Skeletal muscle satellite cell (primary cell): ENCODE data around the gene MIPEP.
A peak's percentile ranks its signal among the peaks of the same experiment; 100 is the strongest.

Source experiments
- H3K27me3 ChIP-seq: 2 replicates; pipeline ENCODE4 v1.7.0; 2013; ENCODE audit warnings: low read length; ENCODE audit not compliant: control insufficient read depth, insufficient read depth
- H3K36me3 ChIP-seq: 2 replicates; pipeline ENCODE4 v1.7.0; 2013; ENCODE audit warnings: mild to moderate bottlenecking, control low read depth, low read length; ENCODE audit not compliant: insufficient read depth
- H3K4me1 ChIP-seq: 2 replicates; pipeline ENCODE4 v1.7.0; 2013; ENCODE audit warnings: low read length; ENCODE audit not compliant: control insufficient read depth, insufficient read depth
- H3K4me2 ChIP-seq: 2 replicates; pipeline ENCODE4 v1.7.0; 2013; ENCODE audit warnings: mild to moderate bottlenecking, low read length
- H3K4me3 ChIP-seq: 2 replicates; pipeline ENCODE4 v1.7.0; 2013; ENCODE audit warnings: low read length
- H3K9ac ChIP-seq: 2 replicates; pipeline ENCODE4 v1.7.0; 2013; ENCODE audit warnings: mild to moderate bottlenecking, low read depth, low read length, moderate library complexity
- H3K9me3 ChIP-seq: replicated peaks from 2 replicates; pipeline ENCODE4 v1.7.0; 2013; ENCODE audit warnings: mild to moderate bottlenecking, control low read depth, low read length

The MIPEP gene

DNA sequence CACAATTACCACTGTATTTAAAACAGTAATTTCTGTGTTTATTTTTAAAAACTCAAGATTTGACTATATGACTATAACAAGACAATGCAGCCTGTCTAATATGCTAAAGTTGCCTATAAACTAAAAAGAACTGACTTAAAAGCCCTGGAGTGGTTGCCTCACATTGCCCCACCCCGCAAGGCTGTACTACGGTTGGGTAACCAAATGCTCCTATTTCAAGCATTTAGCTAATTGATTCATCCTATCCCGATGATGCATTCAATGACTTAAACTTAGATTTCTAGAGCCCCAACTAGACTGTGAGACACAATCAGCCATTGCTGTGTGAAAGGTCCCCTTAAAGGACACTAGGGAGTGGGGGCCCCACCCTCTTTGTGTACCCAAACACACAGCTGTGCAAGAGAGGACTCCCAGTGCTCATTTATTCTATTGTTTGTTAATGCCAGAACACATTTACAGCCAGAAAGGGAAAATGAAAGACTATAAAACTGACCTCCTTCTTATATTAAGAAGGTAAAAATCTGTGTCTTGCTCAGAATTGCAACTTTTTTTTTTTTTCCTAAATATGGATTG lies 66.9 kb downstream of the MIPEP start:
- Histone ChIP-seq H3K4me2 (no peak overlapping the region), H3K4me1 (no peaks in the 10 kb centered on the region), H3K27me3 (no peaks in the 10 kb centered on the region), H3K4me3 (no peak overlapping the region), H3K9me3 (peaks cover 12% of the 10 kb centered on the region), H3K36me3 (peaks cover 35% of the 10 kb centered on the region), H3K9ac (no peak overlapping the region)

DNA sequence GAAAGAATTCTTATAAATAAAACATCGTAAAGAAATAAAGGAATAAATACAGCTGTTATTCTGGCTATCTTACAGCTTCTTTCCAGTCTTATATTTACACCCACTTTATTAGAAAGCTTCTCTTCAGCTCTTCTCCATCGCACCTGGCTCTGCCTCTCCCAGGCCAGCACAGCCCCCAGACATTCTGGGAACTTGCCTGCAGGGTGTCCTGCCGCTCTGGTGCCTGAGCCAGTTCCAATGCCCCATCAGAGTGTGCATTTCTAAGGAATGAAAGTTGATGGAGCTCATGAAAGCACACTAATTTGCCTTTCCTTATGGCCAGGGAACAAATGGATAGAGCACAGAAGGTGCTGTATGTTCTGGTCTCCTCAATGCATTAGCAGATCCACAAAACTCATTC lies 68.7 kb downstream of the MIPEP start:
- Histone ChIP-seq H3K27me3 (no peaks in the 10 kb centered on the region), H3K36me3 (peaks cover 28% of the 10 kb centered on the region), H3K4me3 (no peak overlapping the region), H3K9ac (no peak overlapping the region), H3K4me2 (no peak overlapping the region), H3K9me3 (peaks cover 12% of the 10 kb centered on the region), H3K4me1 (no peaks in the 10 kb centered on the region)

DNA sequence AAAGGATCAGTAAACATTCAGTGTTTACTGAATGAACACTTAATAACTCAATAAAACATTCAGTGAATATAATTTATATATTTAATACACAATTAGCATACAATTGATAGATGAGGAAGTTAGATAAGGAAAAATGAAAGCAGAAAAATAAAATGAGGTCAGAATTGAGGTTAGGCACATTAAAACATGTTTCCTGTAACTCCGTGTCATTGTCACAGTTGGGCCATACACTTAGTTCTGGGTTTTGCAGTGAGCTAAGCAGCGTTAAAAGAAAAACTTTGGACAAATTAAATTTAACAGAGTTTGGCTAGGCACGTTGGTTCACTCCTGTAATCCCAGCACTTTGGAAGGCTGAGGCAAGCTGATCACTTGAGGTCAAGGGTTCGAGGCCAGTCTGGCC lies 71.4 kb downstream of the MIPEP start:
- no peak overlapping the region for H3K4me2 ChIP-seq
- H3K9ac ChIP-seq = no peak overlapping the region
- no peaks in the 10 kb centered on the region for H3K9me3 ChIP-seq
- H3K36me3 ChIP-seq = peaks cover 8% of the 10 kb centered on the region
- no peak overlapping the region for H3K4me3 ChIP-seq
- no peaks in the 10 kb centered on the region for H3K4me1 ChIP-seq
- no peaks in the 10 kb centered on the region for H3K27me3 ChIP-seq

DNA sequence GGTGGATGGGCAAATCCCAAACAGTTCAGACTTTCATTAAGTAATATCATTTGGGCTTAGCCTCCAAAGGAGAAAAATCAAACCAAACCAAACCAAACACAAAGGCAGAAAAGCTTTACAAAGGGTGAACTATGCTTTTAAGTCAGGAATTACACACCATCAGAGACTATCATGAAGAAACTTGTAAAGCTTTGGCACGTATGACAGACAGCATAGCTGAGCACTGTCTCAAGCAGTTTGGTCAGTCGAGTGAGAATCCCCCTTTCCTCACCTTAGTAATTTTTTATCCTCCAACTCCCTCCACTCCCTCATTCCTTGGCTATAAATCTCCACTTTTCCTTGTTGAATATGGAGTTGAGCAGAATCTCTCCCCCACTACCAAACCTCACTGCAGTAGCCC lies 72.1 kb downstream of the MIPEP start:
- Histone ChIP-seq H3K4me3 (no peak overlapping the region), H3K36me3 (peaks cover 4% of the 10 kb centered on the region), H3K27me3 (no peaks in the 10 kb centered on the region), H3K9ac (no peak overlapping the region), H3K9me3 (no peaks in the 10 kb centered on the region), H3K4me2 (no peak overlapping the region), H3K4me1 (no peaks in the 10 kb centered on the region)

DNA sequence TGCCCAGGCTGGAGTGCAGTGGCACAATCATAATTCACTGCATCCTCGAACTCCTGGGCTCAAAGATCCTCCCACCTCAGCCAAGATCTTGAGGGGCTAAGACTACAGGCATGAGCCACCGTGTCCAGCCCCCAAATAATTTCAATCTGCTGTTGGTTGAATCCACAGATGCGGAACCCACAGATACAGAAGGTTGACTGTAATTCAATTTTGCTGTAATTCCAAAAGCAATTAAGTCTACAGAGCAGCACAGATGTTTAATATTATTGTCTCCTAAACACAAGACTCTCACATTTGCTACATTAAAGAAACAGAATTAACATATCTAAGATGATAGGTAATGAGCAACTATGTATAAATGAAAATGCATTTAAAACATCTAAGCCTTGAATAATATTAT lies 75.6 kb downstream of the MIPEP start:
- no peak overlapping the region for H3K9ac ChIP-seq
- no peaks in the 10 kb centered on the region for H3K9me3 ChIP-seq
- no peak overlapping the region for H3K4me3 ChIP-seq
- peaks cover 3% of the 10 kb centered on the region for H3K36me3 ChIP-seq
- no peaks in the 10 kb centered on the region for H3K27me3 ChIP-seq
- H3K4me2 ChIP-seq = no peak overlapping the region
- H3K4me1 ChIP-seq = no peaks in the 10 kb centered on the region

DNA sequence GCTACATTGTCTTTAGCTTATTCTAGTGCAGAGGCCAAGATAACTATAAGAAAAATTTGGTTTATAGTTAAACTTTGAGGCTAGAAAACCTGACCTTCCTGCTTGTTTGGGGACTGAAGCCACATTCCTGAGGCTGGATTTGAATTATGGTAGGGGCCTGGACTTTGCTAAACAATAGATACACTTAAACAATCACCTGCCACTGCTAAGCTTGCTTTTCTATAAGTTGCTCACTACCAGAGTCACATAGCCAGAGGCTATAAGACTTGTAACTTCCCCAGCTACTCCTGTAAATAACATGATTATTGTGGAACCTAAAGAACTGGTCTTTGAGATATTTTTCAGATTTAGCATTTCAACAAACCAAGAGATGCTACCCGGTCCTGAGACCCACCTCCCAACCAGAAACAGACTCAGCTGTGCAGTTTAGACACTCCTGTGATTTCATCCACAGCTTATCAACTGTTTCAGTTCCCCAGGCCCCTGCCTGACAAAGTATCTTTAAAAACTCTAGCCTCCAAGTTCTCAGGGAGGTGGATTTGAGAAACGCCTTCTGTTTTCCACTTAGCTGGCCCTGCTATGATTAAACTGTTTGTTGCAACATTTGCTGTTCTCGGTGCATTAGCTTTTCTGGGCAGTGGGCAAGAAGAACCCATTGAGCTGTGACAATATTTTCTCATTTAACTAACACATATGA lies 77.7 kb downstream of the MIPEP start:
- no peaks in the 10 kb centered on the region for H3K9me3 ChIP-seq
- no peak overlapping the region for H3K9ac ChIP-seq
- H3K27me3 ChIP-seq = no peaks in the 10 kb centered on the region
- H3K4me3 ChIP-seq = no peak overlapping the region
- no peak overlapping the region for H3K4me2 ChIP-seq
- H3K4me1 ChIP-seq = peaks cover 13% of the 10 kb centered on the region
- H3K36me3 ChIP-seq = no peaks in the 10 kb centered on the region

DNA sequence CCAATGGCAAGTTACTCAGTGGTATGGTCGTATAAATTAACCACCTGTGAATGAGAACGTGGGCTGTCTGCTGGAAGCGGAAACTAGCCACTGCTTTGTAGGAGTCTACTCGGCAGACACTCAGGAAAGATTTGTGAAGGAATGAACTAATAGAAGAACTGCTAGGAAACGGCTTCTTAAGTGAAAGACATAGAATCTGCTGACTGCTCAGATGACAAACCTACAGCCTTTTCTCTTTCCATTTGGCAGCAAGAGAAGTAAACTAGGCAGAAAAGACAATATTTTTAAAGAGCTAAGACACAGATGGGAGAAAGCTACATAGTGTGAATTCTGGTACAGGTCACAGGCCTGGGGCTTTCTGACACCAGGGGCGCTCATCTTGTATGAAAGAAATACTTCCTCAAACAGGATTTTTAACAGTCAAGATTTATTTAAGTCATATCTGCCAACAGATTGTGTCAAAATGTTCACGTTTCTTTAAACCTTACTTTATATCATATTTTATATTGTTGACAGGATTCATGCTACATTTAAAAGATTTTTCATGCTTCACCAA lies 78.4 kb downstream of the MIPEP start:
- no peaks in the 10 kb centered on the region for H3K36me3 ChIP-seq
- H3K4me1 ChIP-seq = peaks cover 15% of the 10 kb centered on the region
- H3K4me2 ChIP-seq = no peak overlapping the region
- H3K9ac ChIP-seq = no peak overlapping the region
- H3K27me3 ChIP-seq = no peaks in the 10 kb centered on the region
- H3K4me3 ChIP-seq = no peak overlapping the region
- no peaks in the 10 kb centered on the region for H3K9me3 ChIP-seq

DNA sequence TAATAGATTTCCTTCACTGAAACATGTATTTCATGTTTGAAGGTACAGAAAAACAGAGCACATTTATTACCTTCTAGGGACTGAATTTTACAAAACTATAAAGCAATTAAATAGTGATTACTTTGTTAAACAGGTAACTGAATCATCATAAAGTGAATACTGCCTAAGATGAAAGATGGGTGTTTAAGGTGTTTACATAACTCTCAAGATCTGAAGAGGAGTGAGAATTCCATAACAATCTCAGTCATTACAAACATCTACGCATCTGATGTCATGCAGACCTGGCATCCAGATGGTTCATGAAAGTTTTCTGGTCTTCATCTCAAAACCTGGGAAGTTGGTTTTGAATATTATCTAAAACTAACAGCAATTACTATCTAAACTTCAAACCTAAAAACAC lies 80.4 kb downstream of the MIPEP start:
- H3K9ac ChIP-seq = no peak overlapping the region
- H3K27me3 ChIP-seq = no peaks in the 10 kb centered on the region
- no peaks in the 10 kb centered on the region for H3K9me3 ChIP-seq
- H3K4me3 ChIP-seq = no peak overlapping the region
- H3K4me1 ChIP-seq = peaks cover 15% of the 10 kb centered on the region
- no peaks in the 10 kb centered on the region for H3K36me3 ChIP-seq
- no peak overlapping the region for H3K4me2 ChIP-seq

DNA sequence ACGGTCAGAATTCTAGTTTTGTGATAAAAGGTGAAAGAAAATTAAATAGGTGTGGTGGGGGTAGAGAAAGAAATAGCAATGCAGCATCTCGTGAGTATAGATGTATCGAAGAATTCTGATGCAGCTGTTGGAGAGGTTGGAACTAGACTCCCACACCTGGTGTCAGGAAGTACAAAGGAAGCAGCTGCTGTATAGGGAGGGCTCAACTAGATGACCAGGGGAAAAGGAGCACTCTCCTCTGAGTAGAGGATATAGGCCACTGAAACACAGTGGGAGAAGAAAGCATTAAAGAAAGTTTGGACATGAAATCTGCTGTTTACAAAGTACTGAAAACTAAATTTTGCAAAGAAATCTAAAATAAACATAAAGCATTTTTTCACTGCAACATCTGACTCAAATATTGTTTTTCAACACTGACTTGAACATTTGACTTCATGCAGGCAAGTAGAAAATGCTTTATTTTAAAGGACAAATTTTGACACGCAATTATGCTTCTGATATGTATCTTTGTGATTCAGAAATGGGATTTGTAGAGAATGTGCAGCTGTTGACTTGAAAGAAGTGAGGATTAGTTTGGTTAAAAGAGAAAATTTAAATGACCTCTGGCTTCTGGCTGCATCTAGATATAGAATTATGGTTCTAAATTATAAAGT lies 82.2 kb downstream of the MIPEP start:
- peaks cover 15% of the 10 kb centered on the region for H3K4me1 ChIP-seq

DNA sequence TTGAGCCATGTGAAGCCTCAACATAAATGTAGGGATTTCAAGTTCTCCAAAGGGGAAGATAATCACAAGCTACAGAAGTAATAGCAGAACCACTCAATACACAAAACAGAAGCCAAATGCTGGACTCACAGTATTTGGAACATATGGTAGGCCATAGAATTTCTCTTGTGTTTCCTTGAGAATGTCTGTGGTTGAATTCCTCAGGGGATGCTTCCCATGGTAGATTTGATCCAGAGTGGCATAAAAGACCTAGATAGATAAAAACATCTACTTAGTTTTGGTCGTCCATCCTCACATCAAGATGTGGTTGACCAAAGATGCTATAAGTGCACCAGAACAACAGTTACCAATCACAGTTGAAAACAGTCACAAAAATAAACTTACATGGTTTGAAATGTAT lies 83.4 kb downstream of the MIPEP start:
- Histone ChIP-seq H3K4me1 (peaks cover 15% of the 10 kb centered on the region), H3K9ac (no peak overlapping the region), H3K4me2 (no peak overlapping the region), H3K27me3 (no peaks in the 10 kb centered on the region), H3K9me3 (no peaks in the 10 kb centered on the region), H3K36me3 (no peaks in the 10 kb centered on the region), H3K4me3 (no peak overlapping the region)

More for the DNA sequence above, 82.2 kb downstream of the MIPEP start:
- Histone ChIP-seq H3K4me3 (no peak overlapping the region), H3K36me3 (no peaks in the 10 kb centered on the region), H3K9me3 (no peaks in the 10 kb centered on the region), H3K27me3 (no peaks in the 10 kb centered on the region), H3K9ac (peak overlapping the region; percentile 64), H3K4me2 (peak overlapping the region; percentile 19)

DNA sequence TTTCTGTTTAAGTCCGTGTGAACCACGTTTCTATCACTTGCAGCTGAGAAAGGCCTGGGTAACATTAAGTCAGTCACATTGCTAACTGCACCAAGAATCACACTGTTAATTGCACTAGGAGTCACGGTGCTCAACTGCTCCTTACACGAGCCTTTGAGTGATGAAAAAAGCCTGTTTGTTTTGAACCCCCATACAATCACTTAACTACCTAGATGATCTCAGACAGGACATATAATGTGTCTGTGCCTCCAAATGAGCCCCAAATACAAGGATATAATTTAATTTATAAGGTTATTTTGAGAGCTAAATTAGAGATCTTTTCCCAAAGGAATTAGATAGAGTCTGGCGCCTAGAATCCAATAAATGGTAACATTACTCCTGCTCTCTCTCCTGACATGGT lies 84.1 kb downstream of the MIPEP start:
- H3K36me3 ChIP-seq = no peaks in the 10 kb centered on the region
- H3K9me3 ChIP-seq = no peaks in the 10 kb centered on the region
- H3K27me3 ChIP-seq = no peaks in the 10 kb centered on the region
- H3K4me1 ChIP-seq = peaks cover 22% of the 10 kb centered on the region
- H3K9ac ChIP-seq = no peak overlapping the region
- no peak overlapping the region for H3K4me2 ChIP-seq
- no peak overlapping the region for H3K4me3 ChIP-seq
